GM12873 (cell line): ENCODE measurements around the gene ROBO1.

ENCODE experiments used
- CTCF ChIP-seq: IDR thresholded peaks from 2 replicates; pipeline ENCODE4 v1.5.1; 2012; ENCODE audit warnings: low read depth, mild to moderate bottlenecking, moderate library complexity, low read length, control low read depth; ENCODE audit not compliant: insufficient read depth; ENCODE audit errors: missing control alignments

The ROBO1 gene

DNA sequence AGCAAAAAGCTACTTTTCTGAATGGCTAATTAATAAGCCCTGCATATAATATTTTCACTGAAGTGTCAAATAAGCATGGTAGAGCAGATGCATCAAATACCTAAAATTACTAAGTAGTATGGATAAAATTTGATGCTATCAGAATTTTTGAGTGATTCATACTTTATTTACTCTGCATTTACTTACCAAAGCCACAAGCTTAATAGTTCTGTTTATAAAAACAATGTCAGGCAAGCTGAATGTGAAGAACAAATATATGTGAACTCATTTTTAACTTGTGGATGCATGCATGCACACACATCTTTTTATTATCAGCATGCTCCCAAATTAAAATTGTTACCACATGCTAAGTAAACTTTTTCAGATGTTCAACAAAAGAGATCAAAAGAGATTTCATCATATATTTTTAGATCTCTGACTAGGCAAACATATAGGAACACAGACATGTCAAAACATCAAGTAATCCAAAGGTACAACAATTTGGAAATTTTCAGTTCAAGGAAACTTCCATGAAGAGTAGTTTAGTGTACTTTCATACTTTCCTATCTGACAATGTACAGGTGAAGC is 969.4 kb downstream of the ROBO1 start:
- no peak for TF ChIP-seq CTCF

GRCh38 chr3:78794431-78794830 is 973.4 kb downstream of the ROBO1 start:
- no peak for TF ChIP-seq CTCF

DNA sequence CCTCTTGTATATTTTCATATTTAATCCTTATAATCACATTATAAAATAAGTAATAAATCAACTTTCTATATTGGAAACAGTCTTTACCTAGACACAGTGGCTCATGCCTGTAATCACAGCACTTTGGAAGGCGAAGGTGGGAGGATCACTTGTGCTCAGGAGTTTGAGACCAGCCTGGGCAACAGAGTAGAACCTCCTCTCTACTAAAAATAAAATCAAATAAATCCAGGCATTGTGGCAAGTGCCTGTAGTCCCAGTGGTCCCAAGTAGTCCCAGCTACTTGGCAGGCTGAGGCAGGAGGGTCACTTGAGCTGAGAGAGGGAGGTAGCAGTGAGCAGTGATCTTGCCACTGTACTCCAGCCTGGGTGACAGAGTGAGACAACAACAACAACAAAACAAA is 975.1 kb downstream of the ROBO1 start:
- no peak for TF ChIP-seq CTCF

DNA sequence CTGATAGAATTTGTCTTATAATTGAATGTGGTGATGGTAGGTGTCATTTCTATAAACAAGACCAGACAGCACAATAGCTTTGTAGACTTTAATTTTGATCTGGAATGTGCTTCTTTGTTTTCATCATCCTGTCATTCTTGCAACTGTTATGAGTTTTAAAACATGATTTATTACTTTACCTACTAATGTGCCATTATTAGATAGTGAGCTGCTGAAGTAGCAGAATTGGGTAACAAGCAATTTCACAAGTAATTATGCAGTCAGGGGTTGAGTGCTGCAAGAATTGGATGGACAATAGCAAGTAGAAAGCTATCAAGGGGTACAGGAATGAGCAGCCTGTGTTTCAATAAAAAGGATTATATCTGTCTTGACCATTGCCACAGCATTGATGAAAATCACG is 975.6 kb downstream of the ROBO1 start:
- TF ChIP-seq CTCF, result no peak

- no peak for TF ChIP-seq CTCF
Observed at GRCh38 chr3:78791753-78792152, 976.0 kb downstream of the ROBO1 start.

DNA sequence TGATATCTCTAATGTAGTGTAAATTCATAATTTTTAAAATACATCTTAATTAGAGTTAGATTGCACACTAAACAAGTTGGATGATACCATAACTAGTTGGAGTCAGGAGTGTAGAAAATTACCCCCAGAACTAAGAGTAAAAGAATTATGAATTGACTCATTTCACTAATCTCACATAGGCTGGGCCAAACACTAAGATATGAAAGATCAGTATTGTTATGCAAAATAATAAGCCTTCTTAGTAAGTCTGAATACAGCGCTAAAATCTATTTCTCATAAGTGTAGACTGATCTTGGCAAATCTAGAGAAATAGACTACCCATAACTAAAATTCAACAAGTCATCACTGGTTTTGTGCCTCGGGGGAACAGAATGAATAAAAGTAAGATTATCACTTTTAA is 979.0 kb downstream of the ROBO1 start:
- no peak for TF ChIP-seq CTCF

DNA sequence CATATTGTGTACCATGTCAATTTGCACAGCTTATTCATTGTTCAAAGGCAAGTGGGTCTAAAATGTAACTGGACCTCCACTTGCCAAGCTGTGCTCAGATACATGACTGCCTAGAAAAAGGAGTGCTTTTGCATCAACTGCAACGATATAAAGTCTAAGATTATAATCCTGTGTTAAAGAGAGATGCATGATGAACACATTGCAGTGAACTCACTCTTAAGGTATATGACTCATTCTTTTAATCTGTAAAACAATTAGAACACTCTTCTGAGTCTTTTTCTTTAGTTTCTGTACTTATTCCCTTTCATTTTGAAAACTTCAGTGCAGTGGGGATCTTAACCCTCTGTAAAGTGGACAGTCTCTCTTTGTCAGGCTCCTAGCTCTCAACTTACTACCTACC is 982.8 kb downstream of the ROBO1 start:
- no peak for TF ChIP-seq CTCF
